KBM-7 (cell line): ENCODE results near the gene ATG14.

ENCODE experiments used
- DNase-seq: peaks from one replicate; pipeline ENCODE4 v3.0.0-alpha.2; 2015
- in situ Hi-C: fragments of 300-500 bp; cut with MboI; formaldehyde crosslinking; loops from 2 replicates; pipeline ENCODE4 v1.14.3; 2020; ENCODE audit warnings: low sequenced_read_pairs, low pct_unique_long_range_greater_than_20kb, mixed read lengths

Gene ATG14

DNA sequence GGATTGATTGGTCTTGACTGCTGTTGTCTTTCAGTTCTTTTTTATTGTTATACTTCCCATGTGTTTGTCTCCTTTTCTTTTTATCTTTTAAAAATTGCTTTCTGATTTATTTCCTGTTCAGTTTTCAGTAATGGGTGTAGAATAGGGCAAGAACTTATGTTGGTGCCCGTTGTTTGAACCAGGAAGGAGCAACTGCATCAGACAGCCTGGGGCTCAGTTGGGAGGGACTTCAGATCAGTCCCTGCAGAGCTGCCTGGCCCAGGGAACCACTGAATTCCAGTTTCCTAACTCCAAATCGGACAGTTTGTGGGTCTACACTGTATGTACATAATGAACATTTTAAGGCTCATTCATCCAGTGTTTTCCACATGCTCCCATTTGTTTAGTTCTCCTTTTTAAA, 75.5 kb downstream of the ATG14 start:
- no peak for DNase-seq
- in situ Hi-C loops: no loop called here

DNA sequence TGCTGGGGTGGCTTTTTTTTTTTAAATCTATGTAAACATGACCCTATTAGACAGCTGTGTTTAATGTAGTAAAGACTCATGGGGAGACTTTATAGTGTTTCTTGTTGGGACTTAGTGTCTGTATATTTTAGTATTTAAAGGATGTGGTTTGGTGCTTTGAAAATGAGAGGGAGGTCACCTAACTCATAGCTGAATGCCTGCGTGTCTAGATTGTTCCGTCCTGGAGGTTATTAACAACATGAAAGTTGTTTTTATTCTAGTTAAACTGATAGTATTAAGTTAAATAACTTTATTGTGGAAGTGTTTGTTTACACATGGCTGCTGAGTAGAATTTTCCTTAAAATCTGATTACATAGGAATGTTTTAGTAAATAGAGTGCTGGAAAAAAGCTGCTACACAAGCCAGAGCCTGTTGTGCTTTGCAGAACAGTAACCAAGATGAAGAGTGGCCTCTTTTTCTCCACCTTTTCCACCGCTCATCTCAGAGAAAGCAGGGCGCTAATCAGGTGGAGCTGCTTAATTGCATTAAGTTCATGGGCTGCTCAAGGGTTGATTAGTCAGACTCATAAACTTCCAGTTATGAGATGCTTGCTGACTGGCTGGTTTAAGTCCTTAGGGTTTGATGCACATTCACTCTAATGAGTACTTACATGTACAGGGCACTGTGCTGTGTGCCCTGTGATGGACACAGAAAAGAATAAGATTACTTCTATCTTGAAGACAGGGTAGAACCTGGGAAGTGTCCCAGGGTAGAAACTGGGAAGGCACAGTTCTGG, 77.7 kb downstream of the ATG14 start:
- no peak for DNase-seq
- in situ Hi-C loops: no loop called here

DNA sequence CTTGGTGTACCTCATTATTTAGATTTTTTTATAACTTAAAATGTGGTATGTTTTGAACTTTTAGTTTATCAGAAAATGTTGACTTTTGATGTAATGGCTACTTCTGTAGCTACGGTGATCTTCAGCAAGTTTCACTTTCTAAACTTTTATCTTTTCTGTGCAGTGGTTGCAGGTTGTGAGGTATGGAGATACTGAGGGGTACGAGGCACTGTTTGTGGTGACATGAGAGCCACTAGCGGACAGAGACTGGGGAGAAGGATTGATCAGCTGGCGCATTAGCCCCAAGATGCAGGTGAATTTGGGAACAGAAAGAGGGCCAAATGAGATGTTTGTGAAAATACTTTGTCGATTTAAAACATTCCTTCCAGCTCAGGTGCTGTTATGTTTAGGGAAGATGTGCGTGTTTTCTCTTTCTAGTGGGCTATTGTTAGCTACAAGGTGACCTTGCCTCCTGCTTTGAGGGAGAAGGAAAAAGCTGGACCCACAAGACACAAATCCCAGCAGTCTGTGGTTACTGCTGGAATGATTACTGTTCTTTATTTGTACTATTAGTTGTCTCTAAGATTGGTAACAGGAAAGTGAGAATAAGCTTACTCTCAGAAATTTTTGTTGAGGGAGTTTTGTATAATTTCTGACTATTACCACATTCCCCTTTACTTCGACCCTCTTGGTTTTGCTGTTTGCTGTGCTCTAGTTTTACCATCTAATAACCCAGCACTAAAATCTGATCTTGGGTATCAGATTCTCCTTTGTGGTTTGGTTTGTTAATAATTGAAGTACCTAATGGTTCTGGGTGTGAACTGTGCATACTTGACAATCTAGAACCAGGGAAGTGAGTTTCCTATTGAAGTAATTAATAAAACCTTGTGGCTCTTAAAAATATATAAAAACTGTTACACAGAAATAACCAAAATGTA, 78.7 kb downstream of the ATG14 start:
- no peak for DNase-seq
- in situ Hi-C loops: no loop called here

GRCh38 chr14:55329999-55330710, 81.5 kb downstream of the ATG14 start:
- in situ Hi-C loops: no loop called here
- DNase-seq: no peak

- in situ Hi-C loops: no loop called here
- no peak for DNase-seq
Measured at GRCh38 chr14:55328317-55328716, 83.3 kb downstream of the ATG14 start.

- DNase-seq: peak; percentile 28
- in situ Hi-C loops: no loop called here
Measured at GRCh38 chr14:55327179-55327578, 84.5 kb downstream of the ATG14 start.

GRCh38 chr14:55324812-55325211, 86.8 kb downstream of the ATG14 start:
- DNase-seq: no peak
- in situ Hi-C loops: no loop called here

DNA sequence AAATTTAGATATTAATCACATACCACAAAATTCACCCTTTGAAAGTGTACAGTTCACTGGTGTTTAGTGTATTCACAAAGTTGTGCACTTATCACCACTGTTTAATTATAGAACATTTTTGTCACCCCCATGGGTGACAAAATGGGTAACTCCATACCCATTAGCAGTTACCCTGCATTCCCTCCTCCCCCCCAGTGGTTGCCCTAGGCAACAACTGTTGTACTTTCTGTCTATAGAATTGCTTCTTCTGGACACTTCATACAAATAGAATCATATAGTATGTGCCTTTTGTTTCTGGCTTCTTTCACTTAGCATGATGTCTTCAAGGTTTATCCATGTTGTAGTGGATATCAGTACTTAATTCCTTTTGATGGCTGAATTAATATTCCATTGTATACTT, 87.7 kb downstream of the ATG14 start:
- DNase-seq: no peak

DNA sequence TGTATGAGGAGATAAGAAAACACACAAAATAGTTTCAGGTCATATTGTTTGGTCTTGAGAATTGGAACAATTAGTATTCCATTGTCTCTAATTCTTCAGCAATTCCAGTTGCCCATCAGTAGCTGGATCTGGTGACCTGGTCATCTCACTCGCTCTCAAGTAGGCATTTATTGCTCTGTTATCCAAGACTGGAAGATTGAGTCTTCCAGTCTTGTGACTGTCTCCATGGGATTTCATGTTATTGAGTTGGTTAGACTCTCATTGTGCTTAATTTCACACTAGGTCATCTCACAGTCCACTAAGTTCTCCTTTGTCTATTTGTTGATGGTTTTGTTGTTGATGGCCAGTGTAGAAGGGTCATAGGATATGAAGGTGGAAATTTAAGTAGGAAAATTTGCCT, 92.9 kb downstream of the ATG14 start:
- no peak for DNase-seq
- in situ Hi-C loops: no loop called here

More for the DNA sequence above, 87.7 kb downstream of the ATG14 start:
- in situ Hi-C loops: no loop called here

GRCh38 chr14:55317542-55318306, 93.9 kb downstream of the ATG14 start:
- in situ Hi-C loops: no loop called here
- no peak for DNase-seq

DNA sequence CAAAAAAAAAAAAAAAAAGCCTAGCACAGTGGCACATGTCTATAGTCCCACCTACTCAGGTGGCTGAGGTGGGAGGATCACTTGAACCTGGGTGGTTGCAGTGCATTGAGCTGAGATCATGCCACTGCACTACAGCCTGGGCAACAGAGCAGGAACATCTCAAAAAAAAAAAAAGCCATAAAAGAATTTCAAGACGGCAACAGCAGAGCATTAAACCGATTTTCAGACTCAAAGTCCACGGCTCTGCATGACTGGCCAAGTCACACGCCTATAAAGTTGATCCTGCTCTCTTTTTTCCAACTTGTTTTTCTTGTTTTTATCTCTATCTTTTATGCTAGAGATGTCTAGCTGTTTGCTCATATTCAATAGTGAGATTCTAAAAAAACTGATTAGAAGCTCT, 95.1 kb downstream of the ATG14 start:
- DNase-seq: no peak
- in situ Hi-C loops: no loop called here
